HG02943 (cell line): ENCODE results near the gene ZNF324.
"Not testable (repeated sequence)": the region's sequence is repeated elsewhere in the genome, so short reads cannot be mapped to it uniquely, and the experiment has no call there.

Experiments
- ATAC-seq: cut with Tn5 transposase; IDR thresholded peaks from one replicate; pipeline ENCODE4 v1.9.1; 2021; ENCODE audit warnings: mild to moderate bottlenecking, low read depth, moderate library complexity; ENCODE audit not compliant: unreplicated experiment

ZNF324 gene

GRCh38 chr19:58466760-58467589 lies at the start of gene ZNF324:
TSS of gene ZNF324 (plus strand) at chr19:58467080. CDS start at chr19:58469186, 2,106 bp downstream.
- peak; percentile 84 for ATAC-seq

DNA sequence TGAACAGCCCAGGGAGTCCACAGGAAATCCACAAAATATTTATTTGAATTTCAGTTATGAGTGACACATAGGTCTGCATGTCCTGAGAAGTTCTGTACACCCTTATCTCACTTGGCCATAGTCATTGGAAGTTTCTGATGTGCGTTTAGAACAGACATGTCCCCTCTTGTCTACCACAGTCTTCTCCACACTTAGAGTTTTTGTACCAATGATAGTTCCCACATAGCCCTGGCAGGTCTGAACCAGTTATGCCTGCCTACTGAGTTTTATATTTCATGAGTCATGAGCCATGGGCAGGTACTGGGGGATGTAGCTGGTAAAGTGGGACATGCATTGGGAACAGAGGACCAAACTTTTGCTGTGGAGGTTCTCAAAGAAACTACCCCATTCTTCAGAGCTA lies 38.3 kb upstream of the ZNF324 start:
- no peak for ATAC-seq

DNA sequence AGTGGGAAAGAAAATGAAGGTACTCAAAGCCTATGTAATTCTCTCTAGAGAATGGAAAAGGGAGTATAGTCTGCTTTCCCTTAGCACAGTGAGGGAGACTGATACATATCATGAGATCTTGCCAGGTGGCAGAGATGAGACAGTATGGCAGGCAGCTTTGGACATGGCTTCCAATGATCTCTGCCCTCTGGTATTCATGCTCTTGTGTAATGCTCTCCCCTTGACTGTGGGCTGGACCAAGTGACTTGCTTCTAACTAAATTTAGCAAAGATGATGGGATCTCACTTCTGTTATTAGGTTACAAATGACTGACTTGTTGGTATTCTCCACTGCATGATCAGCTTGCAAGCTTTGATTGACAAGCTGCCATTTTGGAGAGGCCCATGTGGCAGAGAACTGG lies 37.1 kb upstream of the ZNF324 start:
- ATAC-seq: no peak

GRCh38 chr19:58434217-58434616 lies 32.7 kb upstream of the ZNF324 start:
- ATAC-seq: no peak

- peak; percentile 90 for ATAC-seq
Observed at GRCh38 chr19:58439576-58440554, 27.0 kb upstream of the ZNF324 start, which contains the start of gene ZNF132. TSS of gene ZNF132 (minus strand) at chr19:58440153. CDS start at chr19:58439821, 332 bp downstream.

DNA sequence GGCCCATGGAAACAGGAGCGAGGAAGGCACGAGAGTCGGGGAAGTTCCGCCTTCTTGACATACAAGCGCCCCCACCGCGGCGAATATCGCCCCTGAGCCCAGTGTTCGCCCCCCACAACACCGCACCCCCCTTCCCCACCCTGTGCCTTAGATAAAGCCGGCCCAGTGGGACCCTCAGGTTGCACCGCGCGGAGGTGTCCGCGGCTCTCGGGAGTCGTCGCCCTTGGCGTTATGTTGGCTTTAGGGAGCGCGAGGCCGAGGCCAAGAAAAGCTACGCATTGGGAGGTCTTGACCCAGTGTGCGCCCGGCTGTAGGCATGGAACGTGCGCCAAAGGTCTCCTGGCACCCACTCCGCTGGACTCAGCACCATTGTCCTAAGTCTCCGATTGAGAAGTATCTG lies 26.3 kb upstream of the ZNF324 start:
- ATAC-seq: no peak

GRCh38 chr19:58442986-58443385 lies 23.9 kb upstream of the ZNF324 start:
- ATAC-seq: not testable (repeated sequence)

- not testable (repeated sequence) for ATAC-seq
Observed at GRCh38 chr19:58448860-58449259, 18.0 kb upstream of the ZNF324 start.

DNA sequence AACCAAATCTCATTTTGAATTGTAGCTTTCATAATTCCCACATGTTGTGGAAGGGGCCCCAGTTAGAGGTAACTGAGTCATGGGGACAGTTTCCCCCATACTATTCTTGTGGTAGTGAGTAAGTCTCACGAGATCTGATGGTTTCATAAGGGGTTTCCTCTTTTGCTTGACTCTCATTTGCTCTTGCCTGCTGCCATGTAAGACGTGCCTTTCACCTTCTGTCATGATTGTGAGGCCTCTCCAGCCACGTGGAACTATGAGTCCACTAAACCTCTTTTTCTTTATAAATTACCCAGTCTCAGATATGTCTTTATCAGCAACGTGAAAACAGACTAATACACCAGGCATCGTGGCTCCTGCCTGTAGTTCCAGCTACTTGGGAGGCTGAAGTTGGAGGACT lies 16.9 kb upstream of the ZNF324 start:
- not testable (repeated sequence) for ATAC-seq

DNA sequence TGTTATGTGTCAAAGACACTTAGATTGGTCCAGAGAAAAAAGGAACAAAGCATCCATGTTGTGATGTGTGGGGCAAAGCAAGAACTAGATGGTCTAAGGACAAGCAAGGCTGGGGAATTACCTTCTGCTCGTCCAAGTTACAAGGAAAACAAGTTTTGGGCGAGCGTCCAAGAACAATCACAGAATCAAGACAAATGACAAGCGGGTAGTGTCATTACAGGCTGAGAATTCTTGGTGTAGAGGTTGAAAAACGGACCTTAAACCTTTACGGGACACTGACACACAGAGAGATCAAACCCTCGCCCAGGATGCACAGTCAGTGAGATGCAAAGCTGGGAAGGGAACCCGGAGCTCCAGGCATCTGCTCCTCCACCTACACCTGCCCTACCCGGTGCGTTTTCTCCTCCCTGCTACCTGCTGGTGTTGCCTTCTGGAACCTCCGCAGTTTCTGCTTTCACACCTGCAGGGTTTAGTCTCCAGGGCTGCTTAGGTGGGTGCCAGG lies 16.0 kb upstream of the ZNF324 start:
- ATAC-seq: no peak

DNA sequence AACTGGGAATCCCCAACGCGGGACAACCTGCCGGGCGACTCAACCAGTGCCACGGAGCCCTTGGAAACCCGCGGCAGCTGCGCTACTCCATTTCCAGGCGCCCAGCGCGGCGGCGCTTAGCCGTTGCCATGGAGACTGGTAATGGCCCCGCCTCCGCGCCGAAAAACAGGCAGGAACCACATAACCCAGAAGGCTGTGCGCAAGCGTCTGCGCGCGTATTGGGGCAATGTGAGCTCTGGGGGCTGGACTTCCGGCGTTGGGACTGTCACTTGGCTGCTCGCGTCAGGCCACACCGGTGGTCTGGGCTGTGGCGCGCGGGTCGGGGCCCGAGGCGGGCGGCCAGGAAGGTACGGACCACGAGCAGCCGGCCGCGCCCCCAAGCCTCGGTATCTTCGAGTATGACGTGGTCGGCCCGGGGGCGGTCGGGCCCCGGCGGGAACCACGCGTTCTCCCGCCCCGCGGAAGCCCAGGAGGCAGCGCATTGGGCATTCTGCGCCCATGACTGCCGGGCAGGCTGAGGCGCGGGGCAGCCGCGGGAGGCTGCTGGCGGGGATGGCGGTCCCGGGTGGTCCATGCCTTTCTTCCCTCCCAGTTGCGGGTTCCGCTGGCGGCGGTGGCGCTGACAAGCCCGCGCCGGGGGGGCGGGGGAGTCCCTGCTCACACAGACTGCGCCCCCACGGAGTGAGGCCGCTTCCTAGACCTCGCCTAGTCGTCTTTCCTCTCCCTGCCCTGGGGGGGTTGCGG lies 15.3 kb upstream of the ZNF324 start, which contains the start of gene ZNF324B:
Gene ZNF324B (plus strand): TSS at position 265 of the 744 bp plus-strand sequence. CDS start 2,080 bp downstream, outside the sequence.
- ATAC-seq: peak; percentile 93

- ATAC-seq: no peak
Observed at GRCh38 chr19:58453743-58454142, 13.1 kb upstream of the ZNF324 start.

GRCh38 chr19:58455306-58455705 lies 11.6 kb upstream of the ZNF324 start:
- ATAC-seq: no peak

GRCh38 chr19:58456111-58456510 lies 10.8 kb upstream of the ZNF324 start:
- no peak for ATAC-seq

DNA sequence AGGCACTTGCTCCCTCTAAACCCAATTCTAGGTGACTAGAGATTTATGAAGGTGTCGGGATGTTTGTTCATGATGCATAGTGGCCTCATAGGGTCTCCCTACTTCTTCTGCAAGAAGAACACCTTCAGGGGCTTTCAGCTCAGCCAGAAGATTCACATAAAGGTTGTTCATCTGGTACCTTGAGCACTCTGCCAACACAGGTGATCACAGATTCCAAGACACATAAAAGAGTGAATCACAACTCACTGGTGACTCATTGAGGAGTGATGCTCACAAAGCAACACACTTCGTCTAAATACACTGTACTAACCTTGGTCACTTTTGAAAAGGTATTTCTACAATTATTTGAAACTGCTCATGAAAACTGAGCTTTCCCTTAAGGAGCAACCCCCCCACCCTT lies 6.8 kb upstream of the ZNF324 start:
- no peak for ATAC-seq

GRCh38 chr19:58466089-58466759 lies 656 bp upstream of the ZNF324 start:
- ATAC-seq: peak; percentile 23

- ATAC-seq: no peak
Observed at GRCh38 chr19:58468216-58468839, 1.4 kb downstream of the ZNF324 start.

GRCh38 chr19:58469241-58470013 lies 2.5 kb downstream of the ZNF324 start:
- no peak for ATAC-seq
